DND-41 (cell line): Measurements from ENCODE around the gene TMEM255B.

Experiments used
- CTCF ChIP-seq: IDR thresholded peaks from 2 replicates; pipeline ENCODE4 v1.5.1; 2012; ENCODE audit warnings: borderline replicate concordance, low read length, moderate library complexity, mild to moderate bottlenecking; ENCODE audit not compliant: poor library complexity, severe bottlenecking; ENCODE audit errors: extremely low read depth
- EZH2 ChIP-seq: IDR thresholded peaks from 3 replicates; pipeline ENCODE4 v1.6.1; 2012; ENCODE audit warnings: borderline replicate concordance, low read depth, mild to moderate bottlenecking, moderate library complexity, low read length, inconsistent platforms; ENCODE audit not compliant: severe bottlenecking

GRCh38 chr13:113859311-113860050 is 100.5 kb downstream of the TMEM255B start:
- TF ChIP-seq CTCF (no peak), EZH2 (no peak)
